Measurements from ENCODE around the gene SETBP1.

The SETBP1 gene

DNA sequence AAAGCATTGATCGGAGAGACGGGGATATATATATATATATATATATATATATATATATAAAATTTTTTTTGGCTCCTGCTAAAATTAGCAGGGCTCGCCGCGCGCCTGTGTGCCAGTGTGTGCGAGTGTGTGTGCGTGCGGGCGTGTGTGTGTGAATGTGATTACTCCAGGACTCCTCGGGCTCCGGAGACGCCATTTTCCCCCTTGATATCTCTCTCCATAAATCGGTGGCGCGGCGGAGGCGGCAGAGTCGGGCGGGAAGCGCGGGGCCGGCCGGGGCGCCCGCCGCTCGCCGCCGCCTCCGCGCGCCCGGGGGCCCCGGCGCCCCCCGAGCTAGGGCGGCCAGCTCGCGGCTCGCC is 795 bp upstream of the SETBP1 start:
- no peak for DNase-seq

DNA sequence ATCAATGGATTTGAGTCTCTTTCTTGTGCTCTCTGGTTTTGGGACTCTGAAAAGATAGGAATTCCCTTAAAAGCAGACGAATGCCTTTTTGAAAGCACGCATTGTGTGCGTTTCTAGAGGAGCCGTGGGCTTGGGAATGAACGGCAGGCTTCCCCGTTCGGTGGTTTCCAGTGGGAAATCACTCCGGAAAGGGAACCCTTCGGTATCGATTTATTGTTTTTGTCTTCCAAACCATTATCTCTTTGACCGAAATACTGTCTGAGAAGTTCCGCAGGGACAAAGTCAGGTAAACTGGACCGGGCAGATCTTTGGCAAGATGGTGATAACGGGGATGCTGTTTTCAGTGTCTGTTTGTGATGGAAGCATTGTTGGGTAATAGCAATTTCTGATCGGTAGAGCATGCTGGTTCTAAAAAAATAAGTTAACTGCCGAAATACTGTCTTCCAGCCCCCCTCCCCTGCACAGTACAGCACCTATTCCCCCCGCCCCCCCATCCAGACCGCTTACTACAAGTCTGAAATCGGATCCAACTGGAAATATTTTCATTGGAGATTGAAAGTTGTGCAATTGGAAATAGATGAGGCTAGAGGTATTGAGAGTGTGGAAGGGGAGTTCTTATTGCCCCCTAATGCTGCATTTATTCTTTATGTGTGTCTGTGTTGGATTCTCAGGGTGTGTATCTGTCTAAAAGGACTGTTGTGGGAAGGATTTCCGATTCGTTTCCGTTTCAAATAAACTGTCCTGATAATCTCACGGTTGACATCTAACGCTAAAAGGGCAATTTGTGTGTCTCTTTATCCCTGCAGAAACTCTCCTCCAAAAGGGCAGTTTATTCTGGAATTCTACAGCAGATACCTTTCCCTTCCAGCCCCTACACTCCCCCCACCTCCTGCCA is 635 bp downstream of the SETBP1 start:
- DNase-seq, result no peak

- no peak for DNase-seq
Observed at GRCh38 chr18:44682201-44682870, 1.6 kb downstream of the SETBP1 start.

GRCh38 chr18:44682871-44683221 is 2.2 kb downstream of the SETBP1 start:
- no peak for DNase-seq

- no peak for DNase-seq
Observed at GRCh38 chr18:44683556-44683955, 2.9 kb downstream of the SETBP1 start.

GRCh38 chr18:44685296-44685695 is 4.6 kb downstream of the SETBP1 start:
- DNase-seq, result no peak

DNA sequence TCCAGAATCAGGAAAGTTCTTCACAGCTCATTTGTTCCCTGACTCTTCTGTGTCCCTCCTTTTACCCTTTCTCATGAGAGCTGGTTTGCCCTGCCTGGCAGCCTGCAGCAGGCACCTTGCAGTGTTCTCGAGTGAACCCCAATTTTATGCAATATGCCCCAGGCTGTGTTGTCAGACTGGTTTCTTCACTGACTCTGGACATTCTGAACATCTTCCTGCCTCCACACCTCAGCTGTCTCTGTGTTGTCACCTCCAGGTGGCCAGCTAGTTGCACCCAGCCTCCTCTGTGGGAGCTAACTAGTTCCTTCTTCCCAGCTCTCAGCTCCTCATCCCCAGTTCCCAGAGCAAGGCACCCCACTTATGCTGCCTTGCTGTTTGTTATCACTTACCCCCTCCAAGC is 5.5 kb downstream of the SETBP1 start:
- no peak for DNase-seq

- DNase-seq, result no peak
Observed at GRCh38 chr18:44687421-44687820, 6.7 kb downstream of the SETBP1 start.

GRCh38 chr18:44689736-44690135 is 9.0 kb downstream of the SETBP1 start:
- no peak for DNase-seq

DNA sequence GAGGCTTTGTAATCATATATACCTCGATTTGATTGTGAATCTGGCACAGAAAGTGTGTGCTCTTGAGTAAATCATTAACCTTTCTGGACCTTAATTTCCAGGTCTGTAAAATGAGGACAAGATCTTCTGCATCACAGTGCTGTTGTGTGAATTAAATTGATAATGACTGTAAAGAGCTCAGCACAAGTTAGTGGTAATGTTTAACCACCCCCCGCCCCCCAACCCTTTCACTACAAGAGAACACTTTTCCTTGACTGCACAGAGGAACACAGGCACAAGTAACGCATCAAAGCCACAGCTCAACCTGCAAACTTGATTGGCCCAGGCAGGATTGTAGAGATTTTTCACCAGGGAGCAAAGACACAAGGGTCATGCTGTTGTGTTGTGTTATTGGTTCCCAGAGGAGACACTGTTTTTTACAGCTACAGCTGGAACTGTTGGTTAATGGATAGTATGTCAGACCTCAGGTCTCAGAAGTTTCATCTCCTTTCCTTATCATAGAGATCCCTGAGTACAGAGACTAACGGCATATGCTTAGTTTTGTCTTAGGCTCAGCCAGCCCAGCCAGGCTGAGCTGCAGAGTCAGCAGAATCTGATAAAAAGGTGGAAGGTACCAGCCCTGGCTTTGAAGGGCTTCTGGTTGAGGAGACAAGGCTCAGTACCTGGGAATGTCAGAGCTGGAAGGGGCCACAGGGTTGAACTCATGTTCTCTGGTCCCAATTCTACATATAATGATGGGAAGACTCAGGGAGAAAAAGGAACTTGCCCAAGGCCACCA is 10.6 kb downstream of the SETBP1 start:
- DNase-seq, result no peak

DNA sequence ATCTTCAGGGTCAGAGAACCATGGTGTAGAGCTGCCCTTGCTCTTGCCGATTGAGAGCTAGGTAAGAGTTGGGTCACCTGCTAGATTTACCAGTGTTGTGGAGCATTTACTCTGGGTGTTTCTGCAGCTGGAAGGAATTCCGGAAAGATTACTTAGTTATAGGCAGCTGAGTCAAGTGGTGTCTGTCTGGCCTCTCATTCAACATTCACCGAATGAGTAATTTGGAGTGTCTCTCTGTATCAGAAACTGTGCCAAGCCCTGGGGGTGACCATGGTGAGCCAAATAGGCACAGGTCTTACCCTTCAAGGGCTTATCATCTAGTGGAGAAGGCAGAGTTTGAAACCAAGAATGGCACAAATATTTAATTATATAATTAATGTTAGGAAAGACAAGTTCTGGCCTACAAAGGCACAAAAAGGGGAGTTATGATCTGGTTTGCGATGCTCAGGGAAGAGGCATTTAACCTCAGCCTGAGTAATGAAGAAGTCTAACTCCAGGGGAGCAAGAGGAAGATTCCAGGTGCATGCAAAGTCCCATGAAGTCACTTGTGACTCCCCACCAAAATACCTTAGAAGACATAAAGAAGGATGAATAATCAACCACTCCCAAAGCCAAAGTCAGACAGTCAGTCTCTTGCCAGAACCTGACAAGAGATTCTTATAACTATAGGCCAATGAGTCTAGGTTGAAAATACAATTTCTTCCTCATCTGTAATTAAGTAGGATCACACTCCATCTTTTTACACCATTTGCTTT is 12.5 kb downstream of the SETBP1 start:
- no peak for DNase-seq

DNA sequence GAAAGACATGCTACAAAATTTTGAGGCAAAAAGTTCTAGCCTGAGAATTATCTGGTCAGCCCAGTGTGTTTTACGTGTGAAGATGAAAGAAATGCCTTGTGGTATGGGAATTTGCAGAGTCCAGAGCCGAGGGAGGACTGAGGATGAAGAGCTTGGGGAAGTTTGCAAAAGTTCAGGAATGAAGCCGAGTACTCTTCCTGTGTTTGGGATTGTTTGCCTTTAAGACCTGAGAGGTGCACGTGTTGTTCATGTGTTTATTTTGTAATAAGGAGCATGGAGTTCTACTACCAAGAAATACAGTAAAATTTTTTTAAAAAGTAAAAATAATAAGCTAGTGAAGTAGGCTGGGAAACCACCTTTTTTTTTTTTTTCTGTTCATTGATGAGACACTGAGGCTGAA is 14.8 kb downstream of the SETBP1 start:
- DNase-seq, result no peak

DNA sequence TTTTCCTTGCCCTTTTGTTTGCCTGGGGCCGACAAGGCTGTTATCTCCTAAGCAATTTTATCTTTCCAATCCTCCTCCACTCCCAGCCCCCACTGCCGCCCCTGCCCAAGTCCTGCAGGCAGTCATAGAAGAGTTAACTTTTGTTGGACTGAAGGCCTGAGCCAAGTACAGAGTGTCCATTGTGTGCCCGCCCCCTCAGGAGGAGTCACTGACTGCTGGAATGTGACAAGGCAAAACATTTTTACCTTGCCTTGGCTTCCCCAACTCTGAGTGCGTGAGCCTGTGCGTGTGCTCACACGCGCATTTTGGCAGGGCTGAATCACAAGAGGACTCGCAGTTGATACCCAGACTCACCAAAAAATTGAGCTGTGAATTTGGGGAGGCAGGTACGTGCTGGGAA is 16.2 kb downstream of the SETBP1 start:
- DNase-seq, result no peak

DNA sequence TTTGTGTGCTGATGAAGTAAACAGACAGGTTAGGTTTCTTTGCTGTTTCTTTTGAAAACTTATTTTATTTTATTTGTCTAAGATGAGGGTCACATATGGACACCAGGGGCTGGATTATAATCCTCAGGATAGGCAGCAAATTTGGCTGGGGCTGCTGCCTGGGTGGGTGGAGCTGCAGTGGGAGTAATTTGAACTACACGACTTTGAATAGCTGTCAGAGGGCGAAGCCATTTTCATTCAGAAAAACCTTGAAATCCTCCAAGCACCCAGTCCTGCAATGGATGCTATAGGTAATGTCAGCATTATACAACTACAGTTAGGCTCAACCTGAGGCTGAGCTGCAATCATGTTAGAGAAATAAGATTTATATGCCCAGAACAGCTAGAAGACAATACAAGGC is 16.6 kb downstream of the SETBP1 start:
- DNase-seq, result no peak

- DNase-seq, result no peak
Observed at GRCh38 chr18:44698518-44698917, 17.8 kb downstream of the SETBP1 start.

- DNase-seq, result no peak
Observed at GRCh38 chr18:44699572-44700261, 19.0 kb downstream of the SETBP1 start.

DNA sequence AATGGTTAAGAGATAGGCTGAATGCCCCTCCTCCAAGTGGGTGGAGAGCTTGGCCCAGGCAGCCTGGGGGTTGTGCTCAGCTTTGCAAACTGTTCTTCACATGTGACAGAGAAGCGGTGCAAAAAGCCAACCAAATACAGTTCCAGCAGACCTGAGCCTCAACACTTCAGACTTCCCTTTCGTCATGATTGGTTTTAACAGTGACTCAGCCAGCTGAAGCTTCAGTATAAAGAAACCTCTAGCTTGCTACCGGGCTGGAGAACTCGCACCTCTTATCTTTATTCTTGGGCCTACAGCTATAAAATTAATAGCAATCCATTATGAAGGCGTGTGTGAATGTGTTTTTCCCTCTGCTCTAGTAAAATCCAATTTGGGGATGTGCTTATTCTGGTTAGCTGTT is 20.0 kb downstream of the SETBP1 start:
- no peak for DNase-seq

- no peak for DNase-seq
Observed at GRCh38 chr18:44701227-44701626, 20.5 kb downstream of the SETBP1 start.

DNA sequence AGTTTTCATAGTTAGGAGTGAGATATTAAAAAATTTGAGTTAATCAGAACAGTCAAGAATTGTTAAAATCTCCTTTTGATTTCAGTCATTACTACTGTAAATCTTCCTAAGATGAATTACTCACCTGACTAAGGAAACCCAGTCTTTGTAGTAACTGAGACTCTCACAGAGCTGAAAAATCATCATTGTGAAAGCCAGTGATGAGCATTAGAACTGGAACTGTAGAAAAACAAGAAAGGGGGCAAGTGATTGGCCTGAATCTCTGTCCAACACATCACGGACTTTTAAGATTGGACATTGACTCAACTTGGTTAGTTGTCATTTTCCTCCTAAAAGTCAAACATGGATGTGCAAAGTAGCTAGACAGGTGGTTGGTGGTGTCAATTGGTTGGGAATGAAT is 21.9 kb downstream of the SETBP1 start:
- DNase-seq, result no peak

DNA sequence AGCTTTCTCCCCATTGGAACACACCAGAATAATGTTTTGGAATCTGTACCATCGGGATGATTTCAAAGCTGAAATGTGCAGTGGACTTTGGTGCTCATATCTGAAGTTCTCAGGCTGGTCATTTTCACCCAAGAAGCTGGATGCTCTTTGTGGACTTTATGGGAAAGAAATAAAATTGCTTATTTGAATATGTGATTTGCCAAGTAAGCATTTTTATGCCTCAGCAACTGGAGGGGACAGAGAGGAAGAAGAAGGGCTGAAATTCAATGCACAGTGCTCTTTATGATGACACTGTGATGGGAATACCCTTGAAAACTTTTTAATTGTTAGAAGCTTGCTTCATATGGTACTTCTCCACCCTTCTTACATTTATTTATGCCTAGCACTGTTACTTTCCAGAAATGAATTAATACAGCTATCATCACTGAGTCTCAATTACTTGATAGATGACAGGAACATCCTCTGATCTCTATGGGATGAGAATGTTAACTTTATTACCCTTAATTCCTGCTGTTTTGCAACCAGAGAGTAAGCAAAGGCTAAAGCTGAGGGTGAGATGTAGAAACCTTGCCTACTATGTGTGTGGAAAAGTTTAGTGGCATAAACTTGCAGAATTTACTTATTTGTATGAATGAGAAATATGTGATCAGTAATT is 23.6 kb downstream of the SETBP1 start:
- DNase-seq, result no peak

DNA sequence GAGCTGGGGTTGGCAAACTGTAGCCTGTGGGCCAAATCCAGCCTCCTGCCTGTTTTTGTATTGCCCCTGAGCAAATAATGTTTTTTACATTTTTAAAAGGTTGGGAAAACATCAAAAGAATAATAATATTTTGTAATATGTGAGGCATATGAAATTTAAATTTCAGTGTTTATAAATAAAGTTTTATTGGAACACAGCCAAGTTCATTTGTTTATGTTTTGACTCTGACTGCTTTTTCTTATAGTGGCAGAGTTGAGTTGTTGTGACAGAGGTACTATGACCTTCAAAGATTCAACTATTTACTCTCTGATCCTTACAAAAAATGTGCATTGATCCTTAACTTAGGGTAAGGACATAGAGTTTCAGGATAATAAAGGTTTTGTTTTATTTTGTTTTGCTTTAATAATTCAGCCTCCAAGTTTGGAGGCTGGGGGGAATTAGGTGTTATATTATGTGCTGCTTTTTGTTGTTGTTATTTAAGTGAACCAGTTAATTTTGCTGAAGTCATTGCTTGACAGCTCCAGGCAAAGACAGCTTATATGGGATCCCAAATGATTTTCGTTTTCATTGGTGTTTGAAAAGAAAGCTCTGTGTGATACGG is 24.5 kb downstream of the SETBP1 start:
- no peak for DNase-seq
